WTC11 (cell line): ENCODE data around the gene ZNF669.

Source experiments
- ATF1 ChIP-seq: sonication (generic); formaldehyde crosslinking; IDR thresholded peaks from 2 replicates; pipeline ENCODE4 v1.8.1; 2023; ENCODE audit warnings: mild to moderate bottlenecking, moderate library complexity, missing genetic modification reagents
- ATF3 ChIP-seq: sonication (generic); formaldehyde crosslinking; conservative IDR thresholded peaks from 2 replicates; pipeline ENCODE4 v1.8.1; 2022; ENCODE audit warnings: mild to moderate bottlenecking, missing genetic modification reagents
- ELF4 ChIP-seq: sonication (generic); formaldehyde crosslinking; IDR thresholded peaks from 2 replicates; pipeline ENCODE4 v1.8.1; 2022; ENCODE audit warnings: low read depth, mild to moderate bottlenecking, moderate library complexity, missing genetic modification reagents
- ETV6 ChIP-seq: sonication (generic); formaldehyde crosslinking; IDR thresholded peaks from 2 replicates; pipeline ENCODE4 v1.8.1; 2022; ENCODE audit warnings: mild to moderate bottlenecking, missing genetic modification reagents
- ZNF219 ChIP-seq: sonication (generic); formaldehyde crosslinking; IDR thresholded peaks from 2 replicates; pipeline ENCODE4 v1.8.0; 2023; ENCODE audit warnings: missing genetic modification reagents, mild to moderate bottlenecking, borderline replicate concordance
- ZNF263 ChIP-seq: sonication (generic); formaldehyde crosslinking; IDR thresholded peaks from 2 replicates; pipeline ENCODE4 v1.8.1; 2022; ENCODE audit warnings: low read depth, mild to moderate bottlenecking, moderate library complexity, missing genetic modification reagents
- TF ChIP-seq, protein P1 (sequence below): sonication (generic); formaldehyde crosslinking; IDR thresholded peaks from 2 replicates; pipeline ENCODE4 v1.8.0; 2023; ENCODE audit warnings: missing genetic modification reagents
- TF ChIP-seq, protein P2 (sequence below): fragments of 200-600 bp; IDR thresholded peaks from 2 replicates; pipeline ENCODE4 v1.8.0; 2022; ENCODE audit warnings: antibody characterized with exemption
- TF ChIP-seq, protein P3 (sequence below): sonication (generic); formaldehyde crosslinking; IDR thresholded peaks from 2 replicates; pipeline ENCODE4 v1.8.0; 2022; ENCODE audit warnings: mild to moderate bottlenecking, missing genetic modification reagents
- TF ChIP-seq, protein P4 (sequence below): fragments of 250-450 bp; sonication (Bioruptor Pico); IDR thresholded peaks from 2 replicates; pipeline ENCODE4 v2.1.2; 2022; ENCODE audit warnings: mild to moderate bottlenecking, moderate library complexity
- TF ChIP-seq, protein P5 (sequence below): sonication (generic); formaldehyde crosslinking; IDR thresholded peaks from 2 replicates; pipeline ENCODE4 v1.8.1; 2022; ENCODE audit warnings: missing genetic modification reagents, borderline replicate concordance

- TF ChIP-seq, protein P1, sequence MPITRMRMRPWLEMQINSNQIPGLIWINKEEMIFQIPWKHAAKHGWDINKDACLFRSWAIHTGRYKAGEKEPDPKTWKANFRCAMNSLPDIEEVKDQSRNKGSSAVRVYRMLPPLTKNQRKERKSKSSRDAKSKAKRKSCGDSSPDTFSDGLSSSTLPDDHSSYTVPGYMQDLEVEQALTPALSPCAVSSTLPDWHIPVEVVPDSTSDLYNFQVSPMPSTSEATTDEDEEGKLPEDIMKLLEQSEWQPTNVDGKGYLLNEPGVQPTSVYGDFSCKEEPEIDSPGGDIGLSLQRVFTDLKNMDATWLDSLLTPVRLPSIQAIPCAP (CRISPR knock-in tag) = no peak
- no peak for TF ChIP-seq ZNF219
- TF ChIP-seq ETV6 = no peak
- TF ChIP-seq, protein P2, sequence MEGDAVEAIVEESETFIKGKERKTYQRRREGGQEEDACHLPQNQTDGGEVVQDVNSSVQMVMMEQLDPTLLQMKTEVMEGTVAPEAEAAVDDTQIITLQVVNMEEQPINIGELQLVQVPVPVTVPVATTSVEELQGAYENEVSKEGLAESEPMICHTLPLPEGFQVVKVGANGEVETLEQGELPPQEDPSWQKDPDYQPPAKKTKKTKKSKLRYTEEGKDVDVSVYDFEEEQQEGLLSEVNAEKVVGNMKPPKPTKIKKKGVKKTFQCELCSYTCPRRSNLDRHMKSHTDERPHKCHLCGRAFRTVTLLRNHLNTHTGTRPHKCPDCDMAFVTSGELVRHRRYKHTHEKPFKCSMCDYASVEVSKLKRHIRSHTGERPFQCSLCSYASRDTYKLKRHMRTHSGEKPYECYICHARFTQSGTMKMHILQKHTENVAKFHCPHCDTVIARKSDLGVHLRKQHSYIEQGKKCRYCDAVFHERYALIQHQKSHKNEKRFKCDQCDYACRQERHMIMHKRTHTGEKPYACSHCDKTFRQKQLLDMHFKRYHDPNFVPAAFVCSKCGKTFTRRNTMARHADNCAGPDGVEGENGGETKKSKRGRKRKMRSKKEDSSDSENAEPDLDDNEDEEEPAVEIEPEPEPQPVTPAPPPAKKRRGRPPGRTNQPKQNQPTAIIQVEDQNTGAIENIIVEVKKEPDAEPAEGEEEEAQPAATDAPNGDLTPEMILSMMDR = no peak
- no peak for TF ChIP-seq ATF3
- no peak for TF ChIP-seq ATF1 (CRISPR knock-in tag)
- TF ChIP-seq, protein P3, sequence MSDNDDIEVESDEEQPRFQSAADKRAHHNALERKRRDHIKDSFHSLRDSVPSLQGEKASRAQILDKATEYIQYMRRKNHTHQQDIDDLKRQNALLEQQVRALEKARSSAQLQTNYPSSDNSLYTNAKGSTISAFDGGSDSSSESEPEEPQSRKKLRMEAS (CRISPR knock-in tag) = no peak
- TF ChIP-seq ELF4 (CRISPR knock-in tag) = no peak
- TF ChIP-seq, protein P4, sequence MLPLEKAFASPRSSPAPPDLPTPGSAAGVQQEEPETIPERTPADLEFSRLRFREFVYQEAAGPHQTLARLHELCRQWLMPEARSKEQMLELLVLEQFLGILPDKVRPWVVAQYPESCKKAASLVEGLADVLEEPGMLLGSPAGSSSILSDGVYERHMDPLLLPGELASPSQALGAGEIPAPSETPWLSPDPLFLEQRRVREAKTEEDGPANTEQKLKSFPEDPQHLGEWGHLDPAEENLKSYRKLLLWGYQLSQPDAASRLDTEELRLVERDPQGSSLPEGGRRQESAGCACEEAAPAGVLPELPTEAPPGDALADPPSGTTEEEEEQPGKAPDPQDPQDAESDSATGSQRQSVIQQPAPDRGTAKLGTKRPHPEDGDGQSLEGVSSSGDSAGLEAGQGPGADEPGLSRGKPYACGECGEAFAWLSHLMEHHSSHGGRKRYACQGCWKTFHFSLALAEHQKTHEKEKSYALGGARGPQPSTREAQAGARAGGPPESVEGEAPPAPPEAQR (CRISPR knock-in tag) = no peak
- no peak for TF ChIP-seq ZNF263 (CRISPR knock-in tag)
- TF ChIP-seq, protein P5, sequence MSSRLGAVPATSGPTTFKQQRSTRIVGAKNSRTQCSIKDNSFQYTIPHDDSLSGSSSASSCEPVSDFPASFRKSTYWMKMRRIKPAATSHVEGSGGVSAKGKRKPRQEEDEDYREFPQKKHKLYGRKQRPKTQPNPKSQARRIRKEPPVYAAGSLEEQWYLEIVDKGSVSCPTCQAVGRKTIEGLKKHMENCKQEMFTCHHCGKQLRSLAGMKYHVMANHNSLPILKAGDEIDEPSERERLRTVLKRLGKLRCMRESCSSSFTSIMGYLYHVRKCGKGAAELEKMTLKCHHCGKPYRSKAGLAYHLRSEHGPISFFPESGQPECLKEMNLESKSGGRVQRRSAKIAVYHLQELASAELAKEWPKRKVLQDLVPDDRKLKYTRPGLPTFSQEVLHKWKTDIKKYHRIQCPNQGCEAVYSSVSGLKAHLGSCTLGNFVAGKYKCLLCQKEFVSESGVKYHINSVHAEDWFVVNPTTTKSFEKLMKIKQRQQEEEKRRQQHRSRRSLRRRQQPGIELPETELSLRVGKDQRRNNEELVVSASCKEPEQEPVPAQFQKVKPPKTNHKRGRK (CRISPR knock-in tag) = no peak
Observed at GRCh38 chr1:247089616-247090375, 14.4 kb downstream of the ZNF669 start.
